ENCODE results near the gene FBN3.

FBN3 gene

GRCh38 chr19:8087876-8088275 lies 61.5 kb downstream of the FBN3 start:
- DNase-seq: no peak

- DNase-seq: no peak
Measured at GRCh38 chr19:8086849-8087248, 62.5 kb downstream of the FBN3 start.

- DNase-seq: no peak
Measured at GRCh38 chr19:8085598-8086408, 63.6 kb downstream of the FBN3 start.

- no peak for DNase-seq
Measured at GRCh38 chr19:8084152-8084551, 65.2 kb downstream of the FBN3 start.

- no peak for DNase-seq
Measured at GRCh38 chr19:8083141-8083540, 66.3 kb downstream of the FBN3 start.

GRCh38 chr19:8081569-8082550 lies 67.5 kb downstream of the FBN3 start:
- DNase-seq: no peak

GRCh38 chr19:8080832-8081231 lies 68.6 kb downstream of the FBN3 start:
- DNase-seq: no peak

- DNase-seq: no peak
Measured at GRCh38 chr19:8079988-8080387, 69.4 kb downstream of the FBN3 start.

- no peak for DNase-seq
Measured at GRCh38 chr19:8075158-8076074, 74.0 kb downstream of the FBN3 start.

- no peak for DNase-seq
Measured at GRCh38 chr19:8074501-8074900, 74.9 kb downstream of the FBN3 start.

- DNase-seq: no peak
Measured at GRCh38 chr19:8071912-8072311, 77.5 kb downstream of the FBN3 start.

GRCh38 chr19:8069096-8069973 lies 80.1 kb downstream of the FBN3 start:
- DNase-seq: no peak

GRCh38 chr19:8065875-8066261 lies 83.5 kb downstream of the FBN3 start:
- no peak for DNase-seq

- DNase-seq: no peak
Measured at GRCh38 chr19:8064911-8065874, 84.2 kb downstream of the FBN3 start.

- DNase-seq: no peak
Measured at GRCh38 chr19:8057545-8058270, 91.7 kb downstream of the FBN3 start.

- DNase-seq: no peak
Measured at GRCh38 chr19:8056533-8056932, 92.9 kb downstream of the FBN3 start.

GRCh38 chr19:8054169-8054568 lies 95.2 kb downstream of the FBN3 start:
- DNase-seq: no peak

- DNase-seq: no peak
Measured at GRCh38 chr19:8052464-8052859, 96.9 kb downstream of the FBN3 start, which contains the start of gene CCL25. Gene CCL25 (plus strand): TSS chr19:8052760. CDS start chr19:8053050, 290 bp downstream.

GRCh38 chr19:8050274-8051096 lies 98.9 kb downstream of the FBN3 start:
- DNase-seq: peak; percentile 89 to 95
